ENCODE data around the gene CGGBP1.

- TF ChIP-seq POLR2A (IDR thresholded peaks at IDR 0.05) = no peak
- TF ChIP-seq CTCF (IDR thresholded peaks at IDR 0.05) = no peak
- no peak for TF ChIP-seq EP300 (IDR thresholded peaks at IDR 0.05)
Measured at GRCh38 chr3:88044411-88044810, 14.4 kb downstream of the CGGBP1 start.
